ENCODE results near the gene FAM3D. TPM values are rescaled to one million over a fixed set of nuclear protein-coding genes. Genes with fewer than 3 reads are reported as not detected.

The FAM3D gene
- total RNA-seq = not detected in 2 replicates

DNA sequence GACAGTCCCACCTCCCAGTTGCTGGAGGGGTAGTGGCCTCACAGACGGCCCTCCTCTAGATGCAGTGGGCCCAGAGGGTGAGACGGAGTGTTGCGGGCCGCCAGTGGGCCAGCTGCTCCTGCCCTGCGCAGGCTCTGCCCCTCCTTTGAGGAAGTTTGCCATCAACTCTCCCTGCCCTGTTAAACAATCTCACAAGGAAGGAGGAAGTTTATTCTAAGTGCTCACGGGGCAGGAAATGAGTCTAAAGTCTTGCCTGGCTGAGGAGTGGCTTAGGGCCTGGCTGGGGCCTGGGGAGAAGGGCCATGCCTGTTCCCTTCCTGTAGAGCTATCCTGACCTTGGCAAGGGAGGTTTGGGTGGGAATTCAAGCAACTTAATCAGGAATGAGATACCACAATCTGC is at the start of gene FAM3D:
Gene FAM3D, minus strand, starts transcription at position 92 of the 400 bp plus-strand sequence. CDS start 11,211 bp downstream, outside the sequence.

Other genes starting within 250 kb of the FAM3D start
- gene PDHB, start 232.9 kb downstream of the FAM3D start, total RNA-seq = 46.3 and 49.5 TPM in 2 replicates
- gene KCTD6, start 174.7 kb downstream of the FAM3D start, total RNA-seq = 6.2 and 8.4 TPM in 2 replicates
- gene ACOX2, start 129.6 kb downstream of the FAM3D start, total RNA-seq = 13.1 and 28.7 TPM in 2 replicates
- gene FAM107A, start 89.4 kb downstream of the FAM3D start, total RNA-seq = under 0.01 TPM in 1 of 2 replicates, not detected in the other